Activated CD4-positive, alpha-beta T cell treated with anti-CD3 and anti-CD28 coated beads, Interleukin-2, amount 10 ng/mL, durations not matched to agents 24 days and 14 days (primary cell): ENCODE results near the gene LIN9. TPM values are rescaled to one million over a fixed set of nuclear protein-coding genes. Genes with fewer than 3 reads are reported as not detected.

Experiments used
- DNase-seq: peaks from one replicate; pipeline ENCODE4 v3.0.0; 2022
- H3K27ac Mint-ChIP-seq: one replicate; pipeline ENCODE4 v1.8.0; 2022; ENCODE audit warnings: mild to moderate bottlenecking, mixed read lengths
- H3K27me3 Mint-ChIP-seq: one replicate; pipeline ENCODE4 v1.8.0; 2022; ENCODE audit warnings: mixed read lengths
- H3K36me3 Mint-ChIP-seq: one replicate; pipeline ENCODE4 v1.8.0; 2022; ENCODE audit warnings: low read depth, mild to moderate bottlenecking, mixed read lengths
- H3K4me1 Mint-ChIP-seq: one replicate; pipeline ENCODE4 v1.8.0; 2021; ENCODE audit warnings: mixed read lengths
- H3K4me3 Mint-ChIP-seq: one replicate; pipeline ENCODE4 v1.8.0; 2022; ENCODE audit warnings: mild to moderate bottlenecking, moderate library complexity, mixed read lengths
- H3K9me3 Mint-ChIP-seq: one replicate; pipeline ENCODE4 v1.8.0; 2021; ENCODE audit warnings: mixed read lengths
- intact Hi-C: fragments of 100-400 bp; cut with micrococcal nuclease; formaldehyde crosslinking; loops from one replicate; pipeline ENCODE4 v1.15.1; 2023
- total RNA-seq: library from RNA; stranded (reverse); gene quantifications from 2 replicates; pipeline ENCODE4 v1.2.3, GENCODE V29; 2022

LIN9 gene
- total RNA-seq, 1 donor from 2014 or later: 10.5 TPM

GRCh38 chr1:226337276-226337875 lies 28.4 kb upstream of the LIN9 start:
- H3K4me1 Mint-ChIP-seq: peaks cover 8% of the 10 kb centered on the region
- no peaks in the 10 kb centered on the region for H3K36me3 Mint-ChIP-seq
- H3K4me3 Mint-ChIP-seq: no peak overlapping the region
- no peak overlapping the region for H3K27ac Mint-ChIP-seq
- peaks cover 11% of the 10 kb centered on the region for H3K9me3 Mint-ChIP-seq
- intact Hi-C loops: no loop called here
- no peak for DNase-seq
- H3K27me3 Mint-ChIP-seq: peaks cover 6% of the 10 kb centered on the region

- Mint-ChIP-seq H3K4me1 (peaks cover 8% of the 10 kb centered on the region), H3K9me3 (peaks cover 7% of the 10 kb centered on the region), H3K27me3 (peaks cover 5% of the 10 kb centered on the region), H3K4me3 (no peak overlapping the region), H3K36me3 (no peaks in the 10 kb centered on the region), H3K27ac (no peak overlapping the region)
- DNase-seq: no peak
- intact Hi-C loops: no loop called here
Measured at GRCh38 chr1:226335661-226336060, 26.7 kb upstream of the LIN9 start.

- intact Hi-C loops: loop anchor here (1.0 to 2.0 kb wide), 2 partner anchors 132 to 208 kb away; no protein-coding TSS in a partner anchor
Measured at GRCh38 chr1:226332947-226333346, 24.0 kb upstream of the LIN9 start.

GRCh38 chr1:226329237-226329636 lies 20.3 kb upstream of the LIN9 start:
- Mint-ChIP-seq H3K36me3 (no peaks in the 10 kb centered on the region), H3K27ac (no peak overlapping the region), H3K4me3 (no peak overlapping the region), H3K4me1 (peaks cover 13% of the 10 kb centered on the region), H3K9me3 (no peaks in the 10 kb centered on the region), H3K27me3 (no peaks in the 10 kb centered on the region)
- DNase-seq: no peak
- intact Hi-C loops: no loop called here

More at GRCh38 chr1:226332947-226333346, 24.0 kb upstream of the LIN9 start:
- Mint-ChIP-seq H3K27me3 (no peaks in the 10 kb centered on the region), H3K9me3 (no peaks in the 10 kb centered on the region), H3K4me3 (peak overlapping the region; percentile 48), H3K4me1 (peaks cover 8% of the 10 kb centered on the region), H3K36me3 (no peaks in the 10 kb centered on the region), H3K27ac (no peak overlapping the region)
- DNase-seq: peak; percentile 71

- DNase-seq: no peak
- H3K27me3 Mint-ChIP-seq: peaks cover 2% of the 10 kb centered on the region
- H3K4me1 Mint-ChIP-seq: peaks cover 7% of the 10 kb centered on the region
- intact Hi-C loops: no loop called here
- H3K27ac Mint-ChIP-seq: no peak overlapping the region
- no peak overlapping the region for H3K4me3 Mint-ChIP-seq
- no peaks in the 10 kb centered on the region for H3K36me3 Mint-ChIP-seq
- H3K9me3 Mint-ChIP-seq: no peaks in the 10 kb centered on the region
Measured at GRCh38 chr1:226327761-226328162, 18.8 kb upstream of the LIN9 start.

GRCh38 chr1:226325178-226325577 lies 16.2 kb upstream of the LIN9 start:
- H3K27me3 Mint-ChIP-seq: peaks cover 6% of the 10 kb centered on the region
- H3K9me3 Mint-ChIP-seq: no peaks in the 10 kb centered on the region
- H3K4me3 Mint-ChIP-seq: no peak overlapping the region
- intact Hi-C loops: no loop called here
- H3K27ac Mint-ChIP-seq: no peak overlapping the region
- H3K36me3 Mint-ChIP-seq: no peaks in the 10 kb centered on the region
- peaks cover 5% of the 10 kb centered on the region for H3K4me1 Mint-ChIP-seq
- no peak for DNase-seq

- H3K4me3 Mint-ChIP-seq: no peak overlapping the region
- no peak for DNase-seq
- H3K27me3 Mint-ChIP-seq: peaks cover 6% of the 10 kb centered on the region
- intact Hi-C loops: no loop called here
- H3K9me3 Mint-ChIP-seq: no peaks in the 10 kb centered on the region
- H3K27ac Mint-ChIP-seq: no peak overlapping the region
- no peaks in the 10 kb centered on the region for H3K36me3 Mint-ChIP-seq
- peaks cover 5% of the 10 kb centered on the region for H3K4me1 Mint-ChIP-seq
Measured at GRCh38 chr1:226324479-226324878, 15.5 kb upstream of the LIN9 start.

- Mint-ChIP-seq H3K27me3 (peaks cover 10% of the 10 kb centered on the region), H3K9me3 (no peaks in the 10 kb centered on the region), H3K36me3 (no peaks in the 10 kb centered on the region), H3K27ac (no peak overlapping the region), H3K4me3 (no peak overlapping the region), H3K4me1 (peaks cover 5% of the 10 kb centered on the region)
- DNase-seq: no peak
- intact Hi-C loops: no loop called here
Measured at GRCh38 chr1:226322986-226323385, 14.0 kb upstream of the LIN9 start.

GRCh38 chr1:226320930-226321329 lies 12.0 kb upstream of the LIN9 start:
- Mint-ChIP-seq H3K27me3 (peaks cover 18% of the 10 kb centered on the region), H3K4me3 (no peak overlapping the region), H3K4me1 (no peaks in the 10 kb centered on the region), H3K27ac (no peak overlapping the region), H3K9me3 (no peaks in the 10 kb centered on the region), H3K36me3 (no peaks in the 10 kb centered on the region)
- intact Hi-C loops: no loop called here
- no peak for DNase-seq

- intact Hi-C loops: no loop called here
- DNase-seq: no peak
- Mint-ChIP-seq H3K9me3 (peaks cover 4% of the 10 kb centered on the region), H3K4me1 (no peaks in the 10 kb centered on the region), H3K4me3 (no peak overlapping the region), H3K27me3 (peaks cover 37% of the 10 kb centered on the region), H3K36me3 (no peaks in the 10 kb centered on the region), H3K27ac (no peak overlapping the region)
Measured at GRCh38 chr1:226318471-226318870, 9.5 kb upstream of the LIN9 start.

- H3K4me1 Mint-ChIP-seq: peaks cover 9% of the 10 kb centered on the region
- H3K27ac Mint-ChIP-seq: no peak overlapping the region
- intact Hi-C loops: no loop called here
- peaks cover 46% of the 10 kb centered on the region for H3K27me3 Mint-ChIP-seq
- peaks cover 4% of the 10 kb centered on the region for H3K9me3 Mint-ChIP-seq
- DNase-seq: no peak
- H3K4me3 Mint-ChIP-seq: no peak overlapping the region
- no peaks in the 10 kb centered on the region for H3K36me3 Mint-ChIP-seq
Measured at GRCh38 chr1:226314055-226314454, 5.1 kb upstream of the LIN9 start.

GRCh38 chr1:226312065-226312464 lies 3.1 kb upstream of the LIN9 start:
- Mint-ChIP-seq H3K4me3 (no peak overlapping the region), H3K9me3 (peaks cover 4% of the 10 kb centered on the region), H3K27ac (no peak overlapping the region), H3K27me3 (peaks cover 43% of the 10 kb centered on the region), H3K4me1 (peaks cover 17% of the 10 kb centered on the region), H3K36me3 (no peaks in the 10 kb centered on the region)
- no peak for DNase-seq
- intact Hi-C loops: no loop called here

- H3K4me1 Mint-ChIP-seq: peaks cover 23% of the 10 kb centered on the region
Measured at GRCh38 chr1:226311376-226311775, 2.4 kb upstream of the LIN9 start.

GRCh38 chr1:226310637-226311195 lies 1.8 kb upstream of the LIN9 start:
- no peak for DNase-seq
- Mint-ChIP-seq H3K4me3 (peak overlapping the region; percentile 84), H3K4me1 (peaks cover 26% of the 10 kb centered on the region), H3K27me3 (peaks cover 34% of the 10 kb centered on the region), H3K27ac (no peak overlapping the region), H3K9me3 (peaks cover 4% of the 10 kb centered on the region), H3K36me3 (no peaks in the 10 kb centered on the region)
- intact Hi-C loops: no loop called here

More at GRCh38 chr1:226311376-226311775, 2.4 kb upstream of the LIN9 start:
- intact Hi-C loops: no loop called here
- no peak for DNase-seq
- no peaks in the 10 kb centered on the region for H3K36me3 Mint-ChIP-seq
- H3K27me3 Mint-ChIP-seq: peaks cover 41% of the 10 kb centered on the region
- H3K9me3 Mint-ChIP-seq: peaks cover 4% of the 10 kb centered on the region
- H3K27ac Mint-ChIP-seq: no peak overlapping the region
- no peak overlapping the region for H3K4me3 Mint-ChIP-seq

- peaks cover 31% of the 10 kb centered on the region for H3K27me3 Mint-ChIP-seq
- no peak for DNase-seq
- H3K9me3 Mint-ChIP-seq: peaks cover 4% of the 10 kb centered on the region
- H3K27ac Mint-ChIP-seq: peak overlapping the region; percentile 2
- no peaks in the 10 kb centered on the region for H3K36me3 Mint-ChIP-seq
- intact Hi-C loops: no loop called here
- H3K4me1 Mint-ChIP-seq: peaks cover 28% of the 10 kb centered on the region
- H3K4me3 Mint-ChIP-seq: peak overlapping the region; percentile 84
Measured at GRCh38 chr1:226310245-226310540, 1.2 kb upstream of the LIN9 start.
